GM18505 (cell line): ENCODE results near the gene LRRK2.

Experiments
- ATAC-seq: cut with Tn5 transposase; IDR thresholded peaks from one replicate; pipeline ENCODE4 v1.9.1; 2021; ENCODE audit not compliant: unreplicated experiment
- POLR2A ChIP-seq: IDR thresholded peaks from 4 replicates; pipeline ENCODE4 v1.6.1; 2011; ENCODE audit warnings: borderline replicate concordance; ENCODE audit not compliant: insufficient read depth, insufficient read length; ENCODE audit errors: extremely low read depth

LRRK2 gene

GRCh38 chr12:40286583-40286982, 61.8 kb downstream of the LRRK2 start:
- no peak for TF ChIP-seq POLR2A
- ATAC-seq = no peak

GRCh38 chr12:40287369-40287975, 62.7 kb downstream of the LRRK2 start:
- ATAC-seq = no peak

GRCh38 chr12:40292788-40293429, 68.1 kb downstream of the LRRK2 start:
- no peak for TF ChIP-seq POLR2A

More at GRCh38 chr12:40287369-40287975, 62.7 kb downstream of the LRRK2 start:
- no peak for TF ChIP-seq POLR2A

GRCh38 chr12:40298341-40298740, 73.5 kb downstream of the LRRK2 start:
- TF ChIP-seq POLR2A = no peak
- ATAC-seq = no peak

More at GRCh38 chr12:40292788-40293429, 68.1 kb downstream of the LRRK2 start:
- ATAC-seq = no peak

GRCh38 chr12:40300490-40300889, 75.7 kb downstream of the LRRK2 start:
- no peak for ATAC-seq

GRCh38 chr12:40309001-40309400, 84.2 kb downstream of the LRRK2 start:
- no peak for TF ChIP-seq POLR2A
- ATAC-seq = no peak

More at GRCh38 chr12:40300490-40300889, 75.7 kb downstream of the LRRK2 start:
- no peak for TF ChIP-seq POLR2A

- ATAC-seq = no peak
- no peak for TF ChIP-seq POLR2A
Observed at GRCh38 chr12:40310211-40310610, 85.4 kb downstream of the LRRK2 start.

GRCh38 chr12:40312196-40312595, 87.4 kb downstream of the LRRK2 start:
- no peak for TF ChIP-seq POLR2A
- ATAC-seq = no peak

GRCh38 chr12:40312982-40313576, 88.3 kb downstream of the LRRK2 start:
- ATAC-seq = no peak
- TF ChIP-seq POLR2A = no peak

- TF ChIP-seq POLR2A = no peak
- peak; percentile 75 for ATAC-seq
Observed at GRCh38 chr12:40313928-40314327, 89.1 kb downstream of the LRRK2 start.

GRCh38 chr12:40314927-40315326, 90.1 kb downstream of the LRRK2 start:
- no peak for TF ChIP-seq POLR2A
- ATAC-seq = no peak

GRCh38 chr12:40315375-40315774, 90.6 kb downstream of the LRRK2 start:
- TF ChIP-seq POLR2A = no peak
- no peak for ATAC-seq

GRCh38 chr12:40324261-40324660, 99.5 kb downstream of the LRRK2 start:
- TF ChIP-seq POLR2A = no peak
- ATAC-seq = no peak
